Subcutaneous adipose tissue (tissue), 4 donors: ENCODE data around the gene SEC14L1. TPM values are rescaled to one million over a fixed set of nuclear protein-coding genes. Genes with fewer than 3 reads are reported as not detected.

ENCODE experiments used
- total RNA-seq, 4 donors: library from RNA; depleted of rRNA; stranded (reverse); fragments of >200 nt; gene quantifications; one replicate each; pipeline ENCODE4 v1.1.0, GENCODE V29; 2016
- TF ChIP-seq, protein P1 (sequence below): fragments of 450-650 bp; IDR thresholded peaks from one replicate; pipeline ENCODE4 v1.5.1; 2016; ENCODE audit warnings: low read depth, mild to moderate bottlenecking, control low read depth, antibody characterized with exemption, moderate library complexity

SEC14L1 gene
- total RNA-seq, 4 donors from 2014 or later, result 61.9 to 309 (median 119) TPM

DNA sequence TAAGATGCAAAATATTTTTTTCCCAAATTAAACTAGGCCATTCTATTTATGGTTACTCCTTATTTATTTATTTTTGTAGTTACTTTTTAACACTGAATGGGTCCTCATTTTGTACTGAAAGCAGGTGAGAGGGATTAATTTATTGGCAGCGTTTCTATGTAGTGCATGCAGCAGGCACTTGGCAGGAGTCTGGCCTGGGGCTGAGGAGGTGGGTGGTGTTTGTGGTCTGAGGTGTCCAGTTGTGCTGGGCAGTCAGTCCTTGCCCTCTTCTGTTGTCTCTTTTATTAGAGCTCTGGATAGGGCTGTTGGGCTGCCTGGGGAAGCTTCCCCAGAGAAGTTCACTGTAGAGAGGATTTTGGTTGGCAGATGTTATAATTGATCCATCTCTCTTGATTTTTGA, 12.7 kb downstream of the SEC14L1 start:
- TF ChIP-seq, protein P1, sequence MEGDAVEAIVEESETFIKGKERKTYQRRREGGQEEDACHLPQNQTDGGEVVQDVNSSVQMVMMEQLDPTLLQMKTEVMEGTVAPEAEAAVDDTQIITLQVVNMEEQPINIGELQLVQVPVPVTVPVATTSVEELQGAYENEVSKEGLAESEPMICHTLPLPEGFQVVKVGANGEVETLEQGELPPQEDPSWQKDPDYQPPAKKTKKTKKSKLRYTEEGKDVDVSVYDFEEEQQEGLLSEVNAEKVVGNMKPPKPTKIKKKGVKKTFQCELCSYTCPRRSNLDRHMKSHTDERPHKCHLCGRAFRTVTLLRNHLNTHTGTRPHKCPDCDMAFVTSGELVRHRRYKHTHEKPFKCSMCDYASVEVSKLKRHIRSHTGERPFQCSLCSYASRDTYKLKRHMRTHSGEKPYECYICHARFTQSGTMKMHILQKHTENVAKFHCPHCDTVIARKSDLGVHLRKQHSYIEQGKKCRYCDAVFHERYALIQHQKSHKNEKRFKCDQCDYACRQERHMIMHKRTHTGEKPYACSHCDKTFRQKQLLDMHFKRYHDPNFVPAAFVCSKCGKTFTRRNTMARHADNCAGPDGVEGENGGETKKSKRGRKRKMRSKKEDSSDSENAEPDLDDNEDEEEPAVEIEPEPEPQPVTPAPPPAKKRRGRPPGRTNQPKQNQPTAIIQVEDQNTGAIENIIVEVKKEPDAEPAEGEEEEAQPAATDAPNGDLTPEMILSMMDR, result no peak

DNA sequence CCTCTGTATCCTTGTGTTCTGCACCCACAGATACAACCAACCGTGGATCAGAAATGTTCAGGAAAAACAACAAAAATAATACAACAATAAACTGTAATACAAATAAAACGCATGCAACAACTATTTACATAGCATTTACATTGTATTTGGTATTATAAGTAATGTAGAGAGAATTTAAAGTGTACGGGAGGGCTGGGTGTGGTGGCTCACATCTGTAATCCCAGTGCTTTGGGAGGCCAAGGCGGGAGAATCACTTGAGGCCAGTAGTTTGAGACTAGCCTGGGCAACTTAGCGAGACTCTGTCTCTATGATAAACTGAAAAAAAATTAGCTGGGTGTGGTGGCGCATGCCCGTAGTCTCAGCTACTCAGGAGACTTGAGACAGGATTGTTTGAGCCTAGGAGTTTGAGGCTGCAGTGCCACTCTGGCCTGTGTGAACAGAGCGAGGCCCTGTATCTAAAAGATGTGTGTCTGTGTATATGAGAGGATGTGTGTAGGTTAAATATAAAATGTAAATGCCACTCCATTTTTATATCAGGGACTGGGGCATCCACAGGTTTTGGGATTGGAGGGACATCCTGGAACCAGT, 13.3 kb downstream of the SEC14L1 start:
- TF ChIP-seq, protein P1, result no peak

DNA sequence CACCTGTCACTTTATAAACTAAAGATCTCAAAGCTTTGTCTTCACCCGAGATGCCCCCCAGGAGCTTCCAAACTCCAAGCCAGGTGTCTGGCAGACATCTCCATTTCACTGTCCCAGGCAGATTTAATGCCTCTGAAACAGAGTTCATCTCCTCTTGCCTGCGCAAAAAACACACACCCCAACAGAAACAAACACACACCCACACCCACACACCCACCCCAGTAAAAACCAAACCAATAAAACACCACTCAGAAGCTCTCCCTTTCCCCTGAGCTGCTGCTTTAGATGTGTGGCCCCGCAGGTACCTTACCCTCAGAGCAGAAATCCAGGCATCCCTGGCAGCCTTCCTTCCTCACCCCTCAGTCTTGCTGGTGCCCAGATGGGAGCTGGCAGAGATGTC, 14.4 kb downstream of the SEC14L1 start:
- TF ChIP-seq, protein P1, result no peak

DNA sequence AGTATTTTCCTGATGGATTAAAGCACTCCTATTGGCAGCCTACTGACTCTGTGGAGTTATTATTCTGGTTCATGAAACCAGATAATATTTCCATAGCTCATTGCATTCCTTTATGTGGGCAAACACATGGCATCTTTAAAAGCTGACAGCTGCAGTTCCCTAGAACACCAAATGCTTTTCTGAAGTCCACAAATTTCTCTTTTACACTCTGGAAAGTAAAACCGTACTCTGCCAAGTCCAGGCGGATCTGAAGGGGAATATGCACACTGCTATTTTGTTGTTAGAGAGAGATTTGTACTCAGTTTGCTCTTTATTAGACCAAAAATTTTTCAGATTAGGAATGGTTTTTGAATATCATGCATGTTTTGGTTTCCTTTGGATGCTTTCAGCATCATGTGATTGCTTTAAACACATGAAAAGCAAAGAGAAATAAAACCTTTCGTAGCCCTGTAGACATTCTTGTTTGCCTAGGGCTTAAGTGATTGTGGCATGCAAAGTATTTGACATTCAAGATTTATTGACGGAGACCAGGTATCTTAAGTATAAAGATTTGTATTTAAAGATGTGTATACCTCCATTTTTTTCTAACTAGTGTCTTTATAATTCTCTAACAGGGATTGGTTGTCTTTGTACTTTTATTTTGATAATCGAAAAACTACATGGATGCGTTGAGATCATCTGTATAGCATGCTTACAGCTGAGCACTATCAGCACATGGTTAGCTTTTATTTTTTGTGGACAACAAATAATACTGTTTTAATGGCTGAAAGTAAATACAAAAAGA, 19.5 kb downstream of the SEC14L1 start:
- TF ChIP-seq, protein P1, result no peak

DNA sequence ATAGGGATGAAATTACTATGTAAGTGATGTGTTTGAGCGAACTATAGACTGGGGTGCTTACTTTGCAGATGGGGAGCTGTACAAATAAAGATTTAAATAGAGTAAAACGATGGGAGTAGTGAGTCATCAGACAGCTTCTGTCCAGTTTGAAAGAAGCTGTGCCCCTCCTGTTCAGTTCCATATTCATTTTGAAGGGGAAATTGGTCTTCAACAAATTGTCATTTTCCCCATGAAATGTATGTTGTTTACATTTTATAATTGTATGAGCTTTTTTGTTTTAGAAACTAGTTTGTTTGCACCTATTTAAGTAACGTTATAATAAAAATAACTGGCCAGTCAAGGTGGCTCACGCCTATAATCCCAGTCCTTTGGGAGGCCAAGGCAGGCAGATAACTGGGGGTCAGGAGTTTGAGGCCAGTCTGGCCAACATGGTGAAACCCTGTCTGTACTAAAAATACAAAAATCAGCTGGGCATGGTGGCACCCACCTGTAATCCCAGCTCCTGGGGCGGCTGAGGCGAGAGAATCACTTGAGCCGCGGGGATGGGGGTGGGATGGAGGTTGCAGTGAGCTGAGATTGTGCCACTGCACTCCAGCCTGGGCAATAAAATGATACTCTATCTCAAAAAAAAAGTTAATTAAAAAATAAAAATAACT, 20.2 kb downstream of the SEC14L1 start:
- TF ChIP-seq, protein P1, result no peak

DNA sequence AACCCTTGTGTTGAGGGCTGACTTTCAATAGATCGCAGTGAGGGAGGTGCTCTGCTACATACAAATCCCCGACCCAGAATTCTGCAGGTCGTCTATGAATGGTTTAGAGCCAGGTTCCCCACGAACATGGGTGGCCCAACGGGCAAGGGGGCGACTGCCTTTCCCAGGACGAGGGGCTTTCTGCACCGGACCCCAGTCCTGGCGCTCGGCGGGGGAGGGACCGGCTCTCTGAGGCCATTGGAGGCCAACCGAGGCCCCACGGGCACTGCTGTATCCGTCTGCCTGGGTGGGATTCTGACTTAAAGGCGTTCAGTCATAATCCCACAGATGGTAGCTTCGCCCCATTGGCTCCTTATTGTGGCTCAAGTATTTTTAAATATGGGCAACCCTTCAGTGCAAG, 21.2 kb downstream of the SEC14L1 start:
- TF ChIP-seq, protein P1, result no peak

DNA sequence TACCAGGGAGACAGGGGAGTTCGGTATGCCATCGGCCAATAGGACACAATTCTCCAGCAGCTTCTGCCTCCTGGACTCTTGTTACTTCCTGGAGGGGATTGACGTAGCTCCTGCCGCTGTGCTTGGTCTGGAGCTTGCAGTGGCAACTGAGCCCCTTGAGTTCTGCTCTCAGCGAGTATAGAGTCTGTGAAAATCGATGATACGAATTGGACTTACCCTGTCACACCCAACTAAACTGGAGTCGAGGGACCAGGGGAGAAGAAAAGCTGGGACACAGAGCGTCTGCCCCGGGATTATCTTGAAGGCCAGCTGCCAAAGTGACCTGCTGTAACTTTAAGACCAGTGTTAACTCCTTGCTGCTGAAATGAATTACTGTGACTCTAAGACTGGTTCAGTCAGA, 22.2 kb downstream of the SEC14L1 start:
- TF ChIP-seq, protein P1, result no peak
